C4-2B (cell line): ENCODE data around the gene CD27.

ENCODE experiments used
- H3K27ac ChIP-seq: fragments of 450-650 bp; 2 replicates; pipeline ENCODE4 v1.5.1; 2017
- CTCF ChIP-seq: fragments of 450-650 bp; conservative IDR thresholded peaks from 2 replicates; pipeline ENCODE4 v1.5.1; 2017; ENCODE audit warnings: mild to moderate bottlenecking
- ZFX ChIP-seq: fragments of 450-650 bp; IDR thresholded peaks from 2 replicates; pipeline ENCODE4 v1.6.1; 2017

The CD27 gene

GRCh38 chr12:6437586-6437985 is 7.2 kb upstream of the CD27 start:
- TF ChIP-seq ZFX (no peak), CTCF (no peak)
- H3K27ac ChIP-seq: no peak overlapping the region

GRCh38 chr12:6438345-6438744 is 6.4 kb upstream of the CD27 start:
- no peak for TF ChIP-seq CTCF
- TF ChIP-seq ZFX: no peak
- H3K27ac ChIP-seq: no peak overlapping the region

- TF ChIP-seq ZFX (no peak), CTCF (no peak)
Observed at GRCh38 chr12:6440391-6440790, 4.4 kb upstream of the CD27 start.

GRCh38 chr12:6442836-6443235 is 1.9 kb upstream of the CD27 start:
- H3K27ac ChIP-seq: no peak overlapping the region
- TF ChIP-seq ZFX: no peak
- TF ChIP-seq CTCF: no peak

More at GRCh38 chr12:6440391-6440790, 4.4 kb upstream of the CD27 start:
- no peak overlapping the region for H3K27ac ChIP-seq

GRCh38 chr12:6443361-6443983 is 1.3 kb upstream of the CD27 start:
- H3K27ac ChIP-seq: no peak overlapping the region
- TF ChIP-seq ZFX (no peak), CTCF (no peak)

- TF ChIP-seq ZFX (no peak), CTCF (no peak)
- H3K27ac ChIP-seq: no peak overlapping the region
Observed at GRCh38 chr12:6444031-6444430, 724 bp upstream of the CD27 start.

GRCh38 chr12:6450091-6450868 is 5.5 kb downstream of the CD27 start:
- no peak for TF ChIP-seq ZFX
- no peak for TF ChIP-seq CTCF
- peak overlapping the region; percentile 93; the same call in 1 of the 2 replicates for H3K27ac ChIP-seq
